NCI-H146 treated with DMSO at 0.1 percent for 48 hours (cell line): ENCODE measurements around the gene CLMP.
A peak's percentile ranks its signal among the peaks of the same experiment; 100 is the strongest.
"Not testable (repeated sequence)": the region's sequence is repeated elsewhere in the genome, so short reads cannot be mapped to it uniquely, and the experiment has no call there.

ENCODE experiments used
- DNase-seq: peaks from one replicate; lab custom pipeline; 2025; ENCODE audit not compliant: unreplicated experiment; lab: John Stamatoyannopoulos, UW

The CLMP gene

DNA sequence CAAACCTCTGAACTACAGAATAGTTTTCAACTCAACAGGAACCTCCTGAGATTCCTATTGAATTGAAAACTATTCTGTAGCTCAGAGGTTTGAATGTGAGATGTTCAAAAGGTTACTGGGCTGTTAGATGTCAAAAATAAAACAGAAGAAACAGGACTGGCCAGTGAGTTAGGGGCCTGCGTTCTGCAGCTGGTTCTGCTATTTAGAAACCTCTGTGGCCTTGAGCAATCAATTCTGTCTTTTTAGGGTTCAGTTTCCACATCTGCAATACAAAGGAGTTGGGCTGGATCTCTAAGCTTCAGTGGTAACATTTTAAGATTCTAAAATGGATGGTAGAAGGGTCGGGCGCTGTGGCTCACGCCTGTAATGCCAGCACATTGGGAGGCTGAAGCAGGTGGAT lies 55.8 kb downstream of the CLMP start:
- DNase-seq = no peak

DNA sequence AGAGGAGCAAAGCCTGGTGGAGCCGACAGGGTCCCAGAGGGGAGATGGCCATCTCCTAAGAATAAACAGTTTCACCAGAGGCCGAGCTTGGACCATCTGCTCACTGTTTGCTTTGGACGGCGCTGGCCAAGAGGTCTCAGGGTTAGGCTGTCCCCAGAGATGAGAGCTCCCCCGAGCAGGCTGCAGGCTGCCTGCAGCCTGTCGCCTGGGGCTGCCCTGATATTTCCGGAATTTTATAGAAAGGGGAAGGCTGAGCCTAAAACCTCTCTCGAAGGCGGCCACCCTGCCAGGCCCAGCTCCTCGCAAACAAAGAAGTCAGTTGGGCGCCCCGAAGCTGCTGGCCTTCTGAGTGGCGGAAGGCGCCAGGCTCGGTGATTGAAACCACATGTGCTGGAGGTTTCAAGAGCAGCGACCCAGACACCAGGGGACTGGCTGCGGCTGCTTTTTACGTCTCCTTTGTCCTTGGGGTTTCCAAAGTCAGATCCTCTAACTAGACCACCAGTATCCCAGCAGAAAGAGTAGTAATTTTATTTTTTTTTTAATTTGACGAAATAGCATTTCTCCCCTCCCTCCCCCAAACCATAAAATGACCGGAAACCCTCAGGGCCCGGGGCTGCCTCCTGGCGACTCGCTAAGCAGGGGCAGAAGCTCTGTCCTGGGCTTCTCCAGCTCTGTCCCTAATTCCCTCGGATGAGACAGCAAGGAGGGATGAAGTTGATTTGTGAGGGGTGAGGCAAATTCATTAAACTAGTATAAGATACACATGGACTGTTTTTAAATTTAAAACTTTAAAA lies 57.4 kb downstream of the CLMP start:
- peak; percentile 28 for DNase-seq

DNA sequence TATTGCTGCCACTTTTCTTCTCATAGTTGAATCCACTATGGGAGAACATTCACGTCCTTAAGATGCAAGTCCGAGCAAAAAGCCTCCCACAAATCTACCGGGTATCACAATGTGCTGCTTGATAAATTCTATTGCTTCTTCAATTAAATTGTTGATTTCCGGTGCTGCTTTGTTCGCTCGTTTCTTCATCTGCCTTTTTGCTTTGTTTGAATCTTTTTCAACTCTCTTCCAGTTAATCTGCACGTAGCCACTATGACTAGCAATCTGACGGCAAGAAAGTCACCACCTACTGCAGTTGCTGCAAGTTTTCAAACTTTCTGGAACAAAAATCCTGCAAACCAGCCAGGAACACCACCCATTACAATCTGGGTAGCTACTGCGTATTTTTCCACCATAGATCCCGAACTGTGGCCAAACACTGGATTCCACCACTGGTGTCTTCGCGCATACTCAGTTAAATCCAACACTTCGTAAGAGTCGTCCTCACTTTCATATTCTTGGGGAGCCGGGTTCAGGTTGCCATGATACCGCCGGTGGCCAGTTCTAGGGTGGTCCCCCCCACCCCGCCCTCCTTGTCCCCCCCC lies 59.1 kb downstream of the CLMP start:
- DNase-seq = no peak

DNA sequence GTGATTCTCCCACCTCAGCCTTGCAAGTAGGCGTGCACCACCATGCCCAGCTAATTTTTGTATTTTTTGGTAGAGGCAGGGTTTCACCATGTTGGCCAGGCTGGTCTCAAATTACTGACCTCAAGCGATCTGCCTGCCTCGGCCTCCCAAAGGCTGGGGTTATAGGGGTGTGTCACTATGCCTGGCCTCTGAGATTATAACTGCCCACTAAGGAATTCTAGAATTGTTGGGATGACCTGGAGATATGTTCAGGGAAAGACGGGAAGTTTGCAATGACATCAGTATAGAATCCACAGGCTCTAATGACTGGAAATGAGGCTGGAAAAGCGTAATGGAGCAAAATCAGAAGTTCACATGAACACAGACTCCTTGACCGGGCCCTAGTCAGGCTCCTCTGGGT lies 62.2 kb downstream of the CLMP start:
- DNase-seq = no peak

DNA sequence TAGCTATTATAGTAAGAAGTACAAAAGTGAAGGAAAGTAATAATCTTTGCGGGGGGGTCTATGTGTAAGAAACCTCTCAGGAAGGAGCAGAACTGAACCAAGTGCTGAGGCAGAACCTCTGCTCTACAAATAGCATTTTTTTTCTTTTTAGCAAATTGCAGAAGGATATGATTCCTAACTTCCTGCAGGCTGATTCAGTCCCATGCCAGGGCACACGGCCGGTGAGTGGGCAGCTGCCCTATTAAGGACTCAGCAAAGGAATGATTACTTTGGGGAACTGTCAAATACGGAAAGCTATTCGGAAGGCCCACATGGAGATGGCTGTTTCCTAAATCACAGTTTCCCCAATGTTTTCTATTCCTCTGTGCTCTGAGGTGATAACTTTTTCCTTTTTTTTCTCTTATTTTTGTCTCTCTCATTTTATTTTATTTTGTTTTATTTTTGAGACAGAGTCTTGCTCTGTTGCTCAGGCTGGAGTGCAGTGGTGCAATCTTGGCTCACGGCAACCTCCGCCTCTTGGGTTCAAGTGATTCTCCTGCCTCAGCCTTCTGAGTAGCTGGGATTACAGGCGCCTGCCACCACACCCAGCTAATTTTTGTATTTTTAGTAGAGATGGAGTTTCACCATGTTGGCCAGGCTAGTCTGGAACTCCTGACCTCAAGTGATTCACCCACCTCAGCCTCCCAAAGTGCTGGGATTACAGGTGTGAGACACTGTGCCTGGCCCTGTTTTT lies 62.8 kb downstream of the CLMP start:
- not testable (repeated sequence) for DNase-seq

DNA sequence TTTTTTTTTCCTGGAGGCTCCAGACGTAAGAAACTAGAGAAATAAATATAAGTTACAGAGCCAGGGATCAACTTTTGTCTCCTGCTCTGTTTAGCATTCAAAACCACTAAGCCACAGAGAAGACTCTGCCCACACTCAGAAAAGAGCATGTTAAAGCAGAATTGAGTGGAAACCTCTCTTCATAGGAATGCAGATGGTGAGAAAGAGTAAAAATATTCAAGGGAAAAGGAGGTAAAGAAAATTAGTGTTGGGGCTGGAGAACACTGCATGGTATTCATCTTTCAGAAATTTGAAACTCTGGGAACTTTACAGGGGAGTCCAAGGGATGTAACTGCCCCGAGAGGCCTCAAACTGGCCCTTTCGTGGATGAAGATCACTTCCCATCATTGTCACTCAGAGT lies 65.1 kb downstream of the CLMP start:
- no peak for DNase-seq

DNA sequence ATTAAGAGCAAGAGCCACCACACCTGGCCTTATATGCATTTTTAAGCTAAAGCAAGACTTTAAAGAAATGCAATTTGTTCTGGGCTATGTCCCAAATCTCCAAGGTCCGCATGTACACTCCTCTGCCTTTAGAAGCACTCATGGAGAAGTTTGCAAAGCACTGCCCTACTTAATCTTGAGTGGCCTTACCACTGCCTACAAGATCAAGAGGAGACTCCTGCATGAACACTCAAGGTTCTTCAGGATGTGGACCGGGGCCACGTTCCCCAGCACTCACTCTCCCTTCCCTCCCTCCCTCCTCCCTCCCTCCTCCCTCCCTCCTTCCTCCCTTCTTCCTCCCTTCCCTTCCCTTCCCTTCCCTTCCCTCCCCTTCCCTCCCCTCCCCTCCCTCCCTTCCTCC lies 69.9 kb downstream of the CLMP start:
- DNase-seq = no peak

DNA sequence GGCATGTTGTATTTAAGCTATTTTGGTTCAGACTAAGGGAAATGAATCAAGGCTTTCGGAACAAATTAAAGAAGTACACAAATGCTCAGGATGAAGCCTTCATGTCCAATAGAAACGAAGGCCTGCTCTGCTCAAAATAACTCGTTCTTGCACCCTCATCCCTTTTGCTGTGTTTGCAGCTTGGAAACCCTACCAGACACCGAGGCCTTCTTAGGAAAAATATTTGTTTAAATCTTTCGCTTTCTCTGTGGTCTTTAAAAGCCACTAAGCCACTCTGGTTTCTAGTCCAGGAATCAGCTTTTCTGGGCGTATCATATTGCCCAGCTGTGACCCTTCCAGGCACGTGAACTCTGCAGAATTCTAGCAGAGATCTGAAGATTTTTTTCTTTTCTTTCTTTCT lies 72.2 kb downstream of the CLMP start:
- DNase-seq = no peak

DNA sequence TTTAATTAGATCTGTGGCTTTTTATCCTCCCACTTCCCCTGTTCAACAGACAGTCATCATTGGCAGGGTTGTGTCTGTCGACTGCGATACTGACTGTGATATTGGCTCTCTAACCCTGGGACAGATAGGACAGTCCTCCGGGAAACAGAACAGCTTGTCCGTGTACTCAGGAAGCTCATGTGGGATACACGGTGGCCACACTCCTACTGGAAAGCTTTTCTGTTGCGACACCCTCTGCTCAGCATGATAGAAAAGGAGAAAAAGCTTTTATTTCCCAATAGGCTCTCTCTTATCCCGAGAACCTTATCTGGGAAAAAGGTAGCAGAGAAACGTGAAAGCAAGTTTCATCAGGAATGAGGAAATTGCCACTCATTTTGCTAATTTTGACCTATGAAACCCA lies 72.7 kb downstream of the CLMP start:
- no peak for DNase-seq

DNA sequence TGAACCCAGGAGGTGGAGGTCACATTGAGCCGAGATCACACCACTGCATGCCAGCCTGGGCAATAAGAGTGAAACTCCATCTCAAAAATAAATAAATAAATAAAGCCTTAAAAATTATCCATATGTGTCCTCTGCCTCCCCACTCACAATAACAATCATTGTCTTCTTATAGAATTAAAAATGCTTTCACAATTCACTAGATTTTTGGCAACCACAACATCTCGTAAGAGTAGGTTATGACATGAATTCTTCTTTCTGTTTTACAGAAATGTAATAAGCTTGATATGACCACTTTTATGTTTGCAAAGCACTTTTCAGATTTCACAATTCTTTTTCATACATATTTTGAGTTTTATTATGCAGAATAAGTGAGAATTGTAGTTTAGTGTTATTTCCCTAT lies 78.6 kb downstream of the CLMP start:
- no peak for DNase-seq

DNA sequence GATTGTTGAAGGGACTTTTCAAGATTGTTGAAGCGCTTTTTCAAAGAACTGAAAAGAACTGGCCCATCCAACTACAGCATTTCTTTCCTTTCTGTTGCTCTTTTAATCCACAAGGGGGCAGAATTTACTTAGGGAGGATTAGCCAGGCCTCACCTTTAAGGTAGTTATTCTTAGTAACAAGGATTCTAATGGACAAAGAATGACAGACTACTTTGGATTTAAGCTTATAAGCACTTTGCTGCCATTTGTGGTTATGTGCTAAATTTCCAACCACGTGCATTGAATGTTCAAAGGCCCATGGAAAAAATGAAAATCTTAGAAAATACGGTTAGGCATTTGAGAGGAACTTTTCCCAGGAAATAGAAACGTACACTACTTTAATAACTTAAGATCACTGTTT lies 83.6 kb downstream of the CLMP start:
- peak; percentile 36 for DNase-seq

DNA sequence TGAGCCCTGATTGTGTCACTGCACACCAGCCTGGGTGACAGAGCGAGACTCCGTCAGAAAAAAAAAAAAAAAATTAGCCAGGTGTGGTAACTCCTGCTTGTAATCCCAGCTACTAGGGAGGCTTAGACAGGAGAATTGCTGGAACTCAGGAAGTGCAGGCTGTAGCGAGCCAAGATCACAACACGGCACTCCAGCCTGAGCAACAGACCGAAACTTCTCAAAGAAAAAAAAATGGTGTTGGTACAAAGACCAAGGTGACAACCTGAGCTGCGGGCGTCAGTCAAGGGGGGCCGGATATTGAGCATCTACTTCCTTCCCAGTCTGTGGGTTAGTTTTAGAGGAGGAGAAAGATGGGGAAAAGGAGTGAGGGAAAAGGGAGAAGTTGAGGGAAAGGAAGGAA lies 84.7 kb downstream of the CLMP start:
- DNase-seq = no peak

DNA sequence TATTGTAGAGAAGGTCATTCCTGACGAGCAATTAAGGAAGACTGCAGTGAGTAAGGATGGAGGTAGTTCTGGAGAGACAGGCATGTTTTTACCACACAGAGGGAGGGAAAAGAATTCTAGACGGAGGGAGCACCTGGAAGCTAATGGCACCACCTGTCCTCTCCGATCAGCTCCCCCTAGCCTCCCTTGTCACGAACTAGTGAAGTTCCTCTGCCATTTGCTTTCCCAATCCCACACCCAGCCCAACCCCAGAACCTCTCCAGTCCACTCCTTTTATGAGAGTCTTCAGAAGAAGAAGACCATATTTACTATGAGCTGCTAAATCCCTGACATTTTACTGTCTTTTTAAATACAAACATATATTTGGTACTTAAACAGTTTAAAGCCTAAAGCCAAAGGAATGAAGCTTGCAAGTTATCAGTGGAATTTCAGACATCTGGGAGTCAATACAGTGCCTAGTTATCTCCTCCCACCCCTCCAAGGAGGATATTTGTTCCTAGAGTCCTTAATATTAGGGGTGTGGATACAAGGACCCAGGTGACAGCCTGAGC lies 87.0 kb downstream of the CLMP start:
- no peak for DNase-seq

DNA sequence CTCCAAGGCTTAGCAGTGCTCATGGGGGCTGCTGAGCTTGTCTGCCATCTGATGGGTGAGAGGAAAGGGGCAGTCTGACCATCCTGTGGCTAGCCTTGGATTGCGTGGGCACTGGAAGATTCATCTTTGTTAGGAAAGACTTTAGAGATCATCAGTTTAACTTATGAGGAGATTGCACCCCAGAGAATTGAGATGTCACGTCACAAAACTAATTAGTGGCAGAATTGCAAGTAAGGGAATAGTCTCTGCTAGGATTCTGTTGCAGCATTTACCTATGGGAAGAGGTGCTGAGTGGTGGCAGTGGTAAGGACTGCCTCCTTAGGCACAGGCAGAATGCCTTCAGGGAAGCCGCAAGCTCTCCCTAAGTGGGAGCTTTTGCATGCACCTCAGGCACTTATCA lies 90.4 kb downstream of the CLMP start:
- no peak for DNase-seq

DNA sequence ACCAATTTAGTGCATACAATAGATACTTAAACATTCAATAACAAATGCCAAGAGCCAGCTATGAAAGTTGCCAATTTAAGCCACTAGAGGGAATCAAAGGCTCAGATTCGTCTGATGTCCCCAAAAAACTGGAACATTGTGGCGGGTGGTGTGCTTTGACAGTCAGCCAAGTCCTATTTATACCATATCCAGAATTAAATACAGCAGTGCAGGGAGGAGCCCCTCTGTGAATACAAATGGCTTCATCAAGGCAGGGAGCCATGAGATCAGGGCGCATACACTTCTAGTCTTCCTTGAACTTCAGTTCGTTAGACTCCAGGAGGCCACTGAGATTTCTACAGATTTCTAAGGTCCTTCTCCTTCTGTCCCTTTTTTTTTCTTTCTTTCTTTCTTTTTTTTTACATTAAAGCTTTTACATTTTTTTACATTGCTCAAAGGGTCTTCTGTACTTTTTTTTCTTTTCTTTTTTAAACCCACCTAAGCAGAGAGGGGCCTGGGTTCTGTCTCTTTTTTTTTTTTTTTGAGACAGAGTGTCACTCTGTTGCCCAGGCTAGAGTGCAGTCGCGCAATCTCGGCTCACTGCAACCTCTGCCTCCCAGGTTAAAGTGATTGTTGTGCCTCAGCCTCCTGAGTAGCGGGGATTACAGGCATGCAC lies 91.6 kb downstream of the CLMP start:
- DNase-seq = peak; percentile 46

DNA sequence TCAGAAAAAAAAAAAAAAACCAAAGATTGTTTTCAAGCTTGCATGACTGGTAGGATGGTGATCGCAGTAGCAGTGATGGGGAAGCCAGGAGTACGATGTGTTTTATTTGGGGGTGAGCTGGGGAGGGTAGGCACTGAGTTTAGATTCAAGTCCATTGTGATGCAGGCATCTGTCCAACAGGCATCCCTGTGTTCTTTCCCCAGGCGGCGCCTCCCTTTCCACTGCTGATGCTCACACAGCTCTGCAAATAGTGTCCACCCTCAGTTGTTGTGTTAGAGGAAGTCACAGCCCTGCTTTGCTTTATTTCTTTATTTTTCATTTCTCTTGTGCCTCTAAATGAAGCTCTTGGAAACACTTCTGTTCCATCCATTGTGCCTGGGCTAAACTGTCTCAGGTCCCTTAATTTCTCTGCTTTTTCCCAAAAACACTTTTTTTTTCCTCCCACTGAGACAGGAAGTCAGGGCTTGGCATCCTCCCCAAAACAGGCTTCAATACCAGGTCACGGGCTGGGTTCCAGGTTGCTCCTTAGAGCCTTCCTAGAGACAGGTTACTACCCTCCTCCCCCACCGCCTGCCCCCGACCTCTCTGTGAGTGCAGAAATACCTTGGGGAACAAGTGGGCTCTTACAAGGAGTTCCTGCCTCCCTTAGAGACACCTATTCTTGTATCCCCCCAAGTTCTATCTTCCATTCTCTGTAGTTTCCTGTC lies 94.5 kb downstream of the CLMP start:
- DNase-seq = no peak

DNA sequence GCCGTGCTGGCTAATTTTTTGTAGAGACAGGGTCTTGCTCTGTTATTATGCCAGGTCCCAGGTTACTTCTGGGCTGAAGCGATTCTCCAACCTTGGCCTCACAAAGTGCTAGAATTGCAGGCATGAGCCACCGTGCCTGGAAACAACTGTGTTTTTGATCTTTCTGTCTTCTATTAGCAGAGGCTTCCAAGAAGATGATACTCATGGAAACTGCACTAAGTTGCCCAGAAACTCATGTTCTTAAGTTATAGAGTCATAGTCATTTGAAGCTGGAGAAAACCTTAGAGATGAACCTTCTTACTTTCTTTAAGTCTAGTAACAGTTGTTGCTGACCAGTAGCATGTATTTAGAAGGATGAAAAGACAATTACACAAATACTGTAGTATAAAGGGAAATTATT lies 96.1 kb downstream of the CLMP start:
- no peak for DNase-seq

DNA sequence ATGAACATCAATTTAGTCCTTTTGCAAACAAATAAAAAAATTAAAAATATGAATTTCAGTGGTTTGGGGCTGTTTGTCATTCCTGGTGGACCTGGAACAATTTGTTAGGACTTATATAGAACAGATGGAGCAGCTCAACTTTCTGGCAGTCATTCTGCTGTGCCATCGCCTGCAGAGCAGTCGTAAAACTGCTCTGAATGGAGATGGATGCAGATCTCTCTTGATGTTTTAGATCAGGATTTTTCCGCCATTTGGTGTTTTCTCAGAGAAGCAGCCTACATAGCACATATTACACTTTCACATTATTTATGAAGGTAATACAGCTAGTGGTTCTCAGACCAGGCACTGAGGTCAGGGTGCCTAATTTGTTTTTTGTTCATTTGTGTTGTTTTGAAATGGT lies 101.3 kb downstream of the CLMP start:
- DNase-seq = no peak

DNA sequence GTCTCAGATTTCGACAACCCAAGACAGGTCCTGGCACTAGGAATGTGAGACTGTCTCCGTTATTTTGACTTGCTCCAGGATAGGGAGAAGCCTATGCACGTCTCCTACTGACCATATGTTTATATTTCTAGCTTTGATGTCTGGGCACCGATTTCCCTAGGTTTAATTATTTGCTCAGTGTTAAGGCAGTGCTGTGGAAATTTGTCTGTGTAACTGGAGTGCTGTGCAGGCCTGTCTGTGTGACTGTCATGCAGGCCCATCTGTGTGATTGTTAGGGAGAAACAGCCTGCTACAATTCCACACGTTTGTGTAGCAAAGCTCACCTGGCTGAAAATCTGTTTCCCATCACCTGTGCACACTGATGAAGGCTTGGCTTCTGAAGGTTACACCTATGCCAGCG lies 103.5 kb downstream of the CLMP start:
- no peak for DNase-seq

DNA sequence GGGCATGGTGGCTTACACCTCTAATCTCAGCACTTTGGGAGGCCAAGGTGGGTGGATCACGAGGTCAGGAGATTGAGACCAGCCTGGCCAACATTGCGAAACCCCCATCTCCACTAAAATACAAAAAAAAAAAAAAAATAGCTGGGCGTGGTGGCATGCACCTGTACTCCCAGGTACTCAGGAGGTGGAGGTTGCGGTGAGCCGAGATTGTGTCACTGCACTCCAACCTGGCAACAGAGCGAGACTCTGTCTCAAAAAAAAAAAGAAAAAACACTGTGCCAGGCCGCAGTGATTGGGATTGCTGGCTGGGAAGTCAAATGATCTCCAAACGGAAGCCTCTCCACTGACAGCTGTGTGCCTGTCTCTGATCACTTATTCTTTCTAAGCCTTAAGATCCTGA lies 104.9 kb downstream of the CLMP start:
- not testable (repeated sequence) for DNase-seq

DNA sequence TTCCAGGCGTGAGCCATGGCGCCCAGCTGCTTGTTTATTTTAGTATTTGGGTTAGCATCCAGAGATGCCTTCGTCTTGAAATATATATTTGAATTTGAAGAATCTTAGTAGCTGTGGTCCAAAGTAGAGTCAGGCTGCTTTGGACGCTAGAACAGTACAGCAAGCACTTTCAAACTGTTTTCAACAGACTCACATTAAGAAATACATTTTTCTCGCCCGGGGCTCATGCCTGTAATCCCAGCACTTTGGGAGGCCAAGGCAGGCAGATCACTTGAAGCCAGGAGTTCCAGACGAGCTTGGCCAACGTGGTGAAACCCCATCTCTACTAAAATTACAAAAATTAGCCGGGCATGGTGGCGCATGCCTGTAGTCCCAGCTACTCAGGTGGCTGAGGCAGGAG lies 106.2 kb downstream of the CLMP start:
- not testable (repeated sequence) for DNase-seq
